HFFc6 (cell line): ENCODE results near the gene PAX3. TPM values are rescaled to one million over a fixed set of nuclear protein-coding genes. Genes with fewer than 3 reads are reported as not detected.

Experiments used
- DNase-seq: peaks from one replicate; pipeline ENCODE4 v3.0.0-alpha.2; 2018
- H3K27ac Mint-ChIP-seq: 2 replicates; pipeline ENCODE4 v1.8.0; 2020; ENCODE audit warnings: mild to moderate bottlenecking, mixed read lengths
- H3K27me3 Mint-ChIP-seq: 2 replicates; pipeline ENCODE4 v1.8.0; 2021; ENCODE audit warnings: mild to moderate bottlenecking, moderate library complexity, mixed read lengths; ENCODE audit not compliant: insufficient read depth
- H3K36me3 Mint-ChIP-seq: 2 replicates; pipeline ENCODE4 v1.8.0; 2021; ENCODE audit warnings: low read depth, mixed read lengths
- H3K4me1 Mint-ChIP-seq: 2 replicates; pipeline ENCODE4 v1.8.0; 2020; ENCODE audit warnings: low read depth, mixed read lengths
- H3K4me3 Mint-ChIP-seq: 2 replicates; pipeline ENCODE4 v1.8.0; 2020; ENCODE audit warnings: mild to moderate bottlenecking, moderate library complexity, mixed read lengths
- H3K9me3 Mint-ChIP-seq: 2 replicates; pipeline ENCODE4 v1.8.0; 2020; ENCODE audit warnings: mild to moderate bottlenecking, mixed read lengths
- CTCF ChIP-seq: fragments of 200-600 bp; sonication (generic); IDR thresholded peaks from 2 replicates; pipeline ENCODE4 v1.5.0; 2021; ENCODE audit warnings: antibody characterized with exemption, mild to moderate bottlenecking
- total RNA-seq, 6 experiments: library from RNA; stranded (reverse); fragmentation: NEBNext Ultra II Directional; extraction: Animal tissue kit (Norgen Biotek cat#: 25700); gene quantifications; 2 replicates in 1 of 6; 3 replicates in 5 of 6; pipeline ENCODE4 v1.2.3, GENCODE V29; 2021

Gene PAX3
- total RNA-seq, 6 experiments from 2014 or later, result 13.2 to 20.7 (median 16.4) TPM

- peaks cover 17% of the 10 kb centered on the region for H3K4me1 Mint-ChIP-seq
- H3K9me3 Mint-ChIP-seq, result no peaks in the 10 kb centered on the region
- peaks cover 18% of the 10 kb centered on the region for H3K36me3 Mint-ChIP-seq
- no peak for DNase-seq
- no peaks in the 10 kb centered on the region for H3K27me3 Mint-ChIP-seq
- TF ChIP-seq CTCF, result no peak
- H3K4me3 Mint-ChIP-seq, result no peak overlapping the region
- no peak overlapping the region for H3K27ac Mint-ChIP-seq
Measured at GRCh38 chr2:222240676-222241049, 58.1 kb downstream of the PAX3 start.

- Mint-ChIP-seq H3K4me3 (no peak overlapping the region), H3K27ac (no peak overlapping the region), H3K36me3 (peaks cover 18% of the 10 kb centered on the region), H3K9me3 (no peaks in the 10 kb centered on the region), H3K4me1 (peaks cover 13% of the 10 kb centered on the region), H3K27me3 (no peaks in the 10 kb centered on the region)
- no peak for DNase-seq
- no peak for TF ChIP-seq CTCF
Measured at GRCh38 chr2:222239945-222240675, 58.7 kb downstream of the PAX3 start.

DNA sequence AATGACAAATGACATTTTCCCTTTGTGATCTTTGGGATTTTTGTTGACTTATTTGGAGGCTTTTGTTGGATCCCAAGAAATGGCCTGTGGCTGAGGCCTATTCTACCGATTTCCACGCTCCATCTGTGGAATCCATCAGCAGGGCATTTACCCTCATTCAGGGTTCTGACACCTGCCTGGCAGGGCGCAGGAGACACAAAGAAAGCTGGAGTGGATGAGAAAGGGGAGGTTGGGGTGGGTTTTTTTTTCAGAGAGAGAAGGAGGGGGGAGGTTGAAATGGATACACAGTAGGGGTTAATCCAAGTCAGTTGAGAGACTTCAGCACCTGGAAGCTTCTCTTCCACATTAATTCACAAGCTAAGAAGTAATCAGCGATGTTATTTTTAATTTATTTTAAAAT lies 59.7 kb downstream of the PAX3 start:
- no peak for TF ChIP-seq CTCF
- Mint-ChIP-seq H3K4me3 (no peak overlapping the region), H3K9me3 (no peaks in the 10 kb centered on the region), H3K27me3 (no peaks in the 10 kb centered on the region), H3K27ac (no peak overlapping the region), H3K4me1 (peaks cover 13% of the 10 kb centered on the region), H3K36me3 (peaks cover 18% of the 10 kb centered on the region)
- DNase-seq, result no peak

DNA sequence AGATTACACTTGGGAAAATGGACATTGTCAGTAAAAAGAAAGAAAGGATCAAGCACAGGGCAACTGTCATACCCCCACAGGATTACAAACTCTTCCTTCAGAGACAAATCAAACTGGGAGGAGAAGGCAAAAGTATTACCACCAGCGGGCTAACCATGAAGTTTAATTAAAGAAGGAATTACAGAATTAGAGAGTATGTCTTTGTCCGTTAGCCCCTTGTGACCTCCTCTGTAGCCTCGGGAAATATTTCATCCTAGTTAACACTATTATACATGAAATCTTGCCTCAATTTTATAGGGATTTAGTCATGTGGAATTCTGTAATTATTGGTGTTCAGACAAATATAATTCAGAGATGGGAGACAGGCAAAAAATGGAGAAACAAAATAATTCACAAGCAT lies 60.7 kb downstream of the PAX3 start:
- Mint-ChIP-seq H3K27ac (no peak overlapping the region), H3K4me3 (no peak overlapping the region), H3K36me3 (peaks cover 13% of the 10 kb centered on the region), H3K4me1 (peaks cover 4% of the 10 kb centered on the region), H3K9me3 (no peaks in the 10 kb centered on the region), H3K27me3 (no peaks in the 10 kb centered on the region; the same call in 1 of the 2 replicates)
- no peak for TF ChIP-seq CTCF
- no peak for DNase-seq

- H3K9me3 Mint-ChIP-seq, result no peaks in the 10 kb centered on the region
- H3K4me3 Mint-ChIP-seq, result no peak overlapping the region
- no peak overlapping the region for H3K27ac Mint-ChIP-seq
- no peak for TF ChIP-seq CTCF
- no peaks in the 10 kb centered on the region; the same call in 1 of the 2 replicates for H3K27me3 Mint-ChIP-seq
- H3K4me1 Mint-ChIP-seq, result no peaks in the 10 kb centered on the region
- DNase-seq, result no peak
- peaks cover 16% of the 10 kb centered on the region for H3K36me3 Mint-ChIP-seq
Measured at GRCh38 chr2:222232839-222233238, 66.0 kb downstream of the PAX3 start.
